Gastroesophageal sphincter (tissue), 4 donors: ENCODE data around the gene ETV4. TPM values are rescaled to one million over a fixed set of nuclear protein-coding genes. Genes with fewer than 3 reads are reported as not detected.
A peak's percentile ranks its signal among the peaks of the same experiment; 100 is the strongest.

Experiments used
- ATAC-seq: fragments of 150-250 bp; one replicate; pipeline ENCODE4 v1.9.1; 2016; ENCODE audit warnings: mild to moderate bottlenecking, moderate library complexity
- H3K27ac ChIP-seq, 4 donors: fragments of 200-600 bp; sonication (generic) in 3 of 4; 1 replicate in 3 of 4; 2 replicates in 1 of 4; pipeline ENCODE4 v1.5.1; 2016 to 2019
- H3K27me3 ChIP-seq: fragments of 200-600 bp; sonication (generic); one replicate; pipeline ENCODE4 v1.5.1; 2019
- H3K36me3 ChIP-seq, 2 donors: fragments of 200-600 bp; sonication (generic); one replicate each; pipeline ENCODE4 v1.5.1; 2019; ENCODE audit warnings: control low read depth in 1 of 2
- H3K4me1 ChIP-seq, 3 donors: fragments of 200-600 bp; sonication (generic); 1 replicate in 2 of 3; 2 replicates in 1 of 3; pipeline ENCODE4 v1.5.1; 2016 to 2019; ENCODE audit warnings: control low read depth in 2 of 3
- H3K4me3 ChIP-seq, 2 donors: fragments of 200-600 bp; sonication (generic); one replicate each; pipeline ENCODE4 v1.5.1; 2019; ENCODE audit warnings: mild to moderate bottlenecking in 1 of 2, moderate library complexity in 1 of 2
- H3K9me3 ChIP-seq, 3 donors: fragments of 200-600 bp; sonication (generic); one replicate each; pipeline ENCODE4 v1.5.1; 2017 to 2019; ENCODE audit warnings: control low read depth in 2 of 3
- EP300 ChIP-seq: sonication (generic); formaldehyde crosslinking; IDR thresholded peaks from one replicate; pipeline ENCODE4 v1.6.1; 2017; ENCODE audit warnings: antibody characterized with exemption, mild to moderate bottlenecking
- POLR2A ChIP-seq, 2 donors: fragments of 450-650 bp; IDR thresholded peaks; one replicate each; pipeline ENCODE4 v1.6.1; 2017; ENCODE audit warnings: antibody characterized with exemption in 2 of 2, mild to moderate bottlenecking in 2 of 2, moderate library complexity in 1 of 2
- POLR2AphosphoS5 ChIP-seq: sonication (generic); formaldehyde crosslinking; IDR thresholded peaks from one replicate; pipeline ENCODE4 v1.6.1; 2017; ENCODE audit warnings: antibody characterized with exemption
- WGBS, 2 donors: methylation state at CpG; one replicate each; pipeline ENCODE4 v1.1.5; 2018; ENCODE audit warnings: low coverage in 1 of 2; 5-methylcytosine and 5-hydroxymethylcytosine counted together
- total RNA-seq, 4 donors: library from RNA; depleted of rRNA; stranded (reverse); fragments of >200 nt; gene quantifications; one replicate each; pipeline ENCODE4 v1.1.0, GENCODE V29; 2016
- TF ChIP-seq, protein P1 (sequence below), 4 experiments: fragments of 200-600 bp in 2 of 4; fragments of 450-650 bp in 2 of 4; sonication (generic) in 1 of 4; IDR thresholded peaks; one replicate each; pipeline ENCODE4 v1.5.1; 2017 to 2019; ENCODE audit warnings: antibody characterized with exemption in 4 of 4, mild to moderate bottlenecking in 2 of 4, moderate library complexity in 2 of 4

The ETV4 gene
- total RNA-seq, 4 donors from 2014 or later: 0.67 to 2.6 (median 0.96) TPM; not detected in 1

DNA sequence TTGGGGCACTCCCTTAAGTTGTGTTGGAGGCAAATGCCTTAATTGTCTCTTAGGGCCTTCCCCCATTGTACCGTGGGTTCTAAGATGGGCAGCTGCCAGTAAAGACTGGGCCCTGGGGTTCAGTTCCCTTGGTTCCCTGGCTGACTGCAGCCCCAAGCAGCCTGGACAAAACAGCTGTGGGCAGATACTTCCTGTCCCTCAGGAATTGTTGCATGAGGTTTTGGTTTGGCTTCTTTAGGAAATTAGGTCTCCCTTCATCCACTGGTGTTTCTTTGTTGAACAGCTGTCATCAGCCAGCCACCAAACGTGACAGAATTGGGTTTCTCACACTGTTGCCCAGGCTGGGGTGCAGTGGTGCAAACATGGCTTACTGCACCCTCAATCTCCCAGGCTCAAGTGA is 42.0 kb upstream of the ETV4 start:
- H3K27ac ChIP-seq: peak overlapping the region in 1 of 4 donors; percentile 38
- no peaks in the 10 kb centered on the region for H3K9me3 ChIP-seq
- no peak overlapping the region for H3K4me3 ChIP-seq
- no peaks in the 10 kb centered on the region for H3K36me3 ChIP-seq
- H3K27me3 ChIP-seq: no peaks in the 10 kb centered on the region
- 37% methylated on average over 2 of the region's 2 CpGs; no CpG with 5 or more reads in 1 of the 2 donors for WGBS, 2 donors
- H3K4me1 ChIP-seq: peaks cover 0 to 37% (median 11%) of the 10 kb centered on the region in 3 donors
- no peak for TF ChIP-seq POLR2AphosphoS5
- TF ChIP-seq, protein P1, sequence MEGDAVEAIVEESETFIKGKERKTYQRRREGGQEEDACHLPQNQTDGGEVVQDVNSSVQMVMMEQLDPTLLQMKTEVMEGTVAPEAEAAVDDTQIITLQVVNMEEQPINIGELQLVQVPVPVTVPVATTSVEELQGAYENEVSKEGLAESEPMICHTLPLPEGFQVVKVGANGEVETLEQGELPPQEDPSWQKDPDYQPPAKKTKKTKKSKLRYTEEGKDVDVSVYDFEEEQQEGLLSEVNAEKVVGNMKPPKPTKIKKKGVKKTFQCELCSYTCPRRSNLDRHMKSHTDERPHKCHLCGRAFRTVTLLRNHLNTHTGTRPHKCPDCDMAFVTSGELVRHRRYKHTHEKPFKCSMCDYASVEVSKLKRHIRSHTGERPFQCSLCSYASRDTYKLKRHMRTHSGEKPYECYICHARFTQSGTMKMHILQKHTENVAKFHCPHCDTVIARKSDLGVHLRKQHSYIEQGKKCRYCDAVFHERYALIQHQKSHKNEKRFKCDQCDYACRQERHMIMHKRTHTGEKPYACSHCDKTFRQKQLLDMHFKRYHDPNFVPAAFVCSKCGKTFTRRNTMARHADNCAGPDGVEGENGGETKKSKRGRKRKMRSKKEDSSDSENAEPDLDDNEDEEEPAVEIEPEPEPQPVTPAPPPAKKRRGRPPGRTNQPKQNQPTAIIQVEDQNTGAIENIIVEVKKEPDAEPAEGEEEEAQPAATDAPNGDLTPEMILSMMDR (IDR thresholded peaks at IDR 0.05): no peak
- TF ChIP-seq EP300: no peak
- no peak for TF ChIP-seq POLR2A (IDR thresholded peaks at IDR 0.05)
- no peak for ATAC-seq

GRCh38 chr17:43587647-43588046 is 41.5 kb upstream of the ETV4 start:
- no peak for ATAC-seq
- no peaks in the 10 kb centered on the region for H3K27me3 ChIP-seq
- H3K9me3 ChIP-seq: no peaks in the 10 kb centered on the region
- no peak overlapping the region for H3K4me3 ChIP-seq
- H3K36me3 ChIP-seq: no peaks in the 10 kb centered on the region
- no peak overlapping the region for H3K27ac ChIP-seq
- WGBS, 2 donors: 68 to 77% methylated on average over 5 of the region's 5 CpGs
- TF ChIP-seq POLR2A (IDR thresholded peaks at IDR 0.05) (no peak), EP300 (no peak), POLR2AphosphoS5 (no peak)
- TF ChIP-seq, protein P1 (IDR thresholded peaks at IDR 0.05): no peak
- peaks cover 0 to 33% (median 11%) of the 10 kb centered on the region in 3 donors for H3K4me1 ChIP-seq

GRCh38 chr17:43584666-43585102 is 38.5 kb upstream of the ETV4 start:
- TF ChIP-seq, protein P1 (IDR thresholded peaks at IDR 0.05): no peak
- no peak for TF ChIP-seq POLR2A (IDR thresholded peaks at IDR 0.05)
- TF ChIP-seq EP300: no peak
- no peak for TF ChIP-seq POLR2AphosphoS5
- no peak overlapping the region for H3K27ac ChIP-seq
- WGBS, 2 donors: 86 to 92% methylated on average over 5 to 6 of the region's 6 CpGs
- H3K27me3 ChIP-seq: no peaks in the 10 kb centered on the region
- H3K4me1 ChIP-seq: peaks cover 0 to 14% (median 3%) of the 10 kb centered on the region in 3 donors
- no peak for ATAC-seq
- H3K36me3 ChIP-seq: no peaks in the 10 kb centered on the region
- no peaks in the 10 kb centered on the region for H3K9me3 ChIP-seq
- no peak overlapping the region for H3K4me3 ChIP-seq

DNA sequence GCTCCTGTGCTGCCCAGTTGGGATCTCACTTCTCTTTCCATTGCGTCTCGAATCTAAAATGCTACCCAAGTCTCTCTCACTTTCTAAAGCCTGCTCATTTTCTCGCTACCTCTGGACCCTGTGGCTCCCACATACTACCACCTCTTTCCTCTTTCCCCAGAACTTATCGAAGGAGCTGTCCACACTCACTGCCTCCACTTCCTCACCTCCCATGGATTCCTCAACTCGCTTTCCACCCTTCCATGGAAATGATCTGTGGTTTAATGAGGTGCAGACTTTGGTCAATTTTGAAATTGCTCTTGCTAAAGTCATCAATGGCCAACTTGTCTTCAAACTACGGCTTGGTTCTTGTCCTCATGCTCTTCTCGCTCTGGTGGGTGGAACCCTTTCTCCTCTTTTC is 37.2 kb upstream of the ETV4 start:
- Histone ChIP-seq H3K27me3 (no peaks in the 10 kb centered on the region), H3K27ac (no peak overlapping the region), H3K4me3 (no peak overlapping the region), H3K36me3 (no peaks in the 10 kb centered on the region), H3K9me3 (no peaks in the 10 kb centered on the region), H3K4me1 (peaks cover 0 to 20% (median 1%) of the 10 kb centered on the region in 3 donors)
- TF ChIP-seq EP300 (no peak), POLR2A (IDR thresholded peaks at IDR 0.05) (no peak), POLR2AphosphoS5 (no peak)
- TF ChIP-seq, protein P1 (IDR thresholded peaks at IDR 0.05): no peak
- 96 to 97% methylated on average over 7 of the region's 7 CpGs for WGBS, 2 donors
- no peak for ATAC-seq

DNA sequence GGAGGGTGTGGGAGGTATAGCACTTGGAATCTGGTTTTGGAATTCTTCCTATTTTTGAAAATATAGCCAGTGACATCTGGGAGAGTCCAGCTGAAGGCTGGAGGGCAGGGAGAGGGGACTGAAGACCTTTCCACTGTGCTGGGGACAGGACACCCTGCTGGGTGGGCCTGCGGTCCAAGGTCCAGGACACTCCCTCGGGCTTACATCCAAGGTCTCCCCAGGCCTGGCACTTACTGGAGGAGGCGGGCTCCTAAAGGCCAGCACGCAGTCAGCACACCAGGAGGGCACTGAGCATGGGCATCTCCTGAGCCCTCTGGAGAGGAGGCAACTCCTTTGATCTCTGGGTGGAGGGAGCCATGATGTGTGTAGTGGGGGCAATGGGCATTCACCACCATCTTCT is 35.5 kb upstream of the ETV4 start:
- Histone ChIP-seq H3K27me3 (peaks cover 6% of the 10 kb centered on the region), H3K4me3 (no peak overlapping the region), H3K9me3 (no peaks in the 10 kb centered on the region), H3K27ac (peak overlapping the region in 1 of 4 donors; percentile 10), H3K4me1 (peaks cover 0 to 29% (median 3%) of the 10 kb centered on the region in 3 donors), H3K36me3 (no peaks in the 10 kb centered on the region)
- TF ChIP-seq POLR2A (IDR thresholded peaks at IDR 0.05) (no peak), POLR2AphosphoS5 (no peak), EP300 (no peak)
- TF ChIP-seq, protein P1 (IDR thresholded peaks at IDR 0.05): no peak
- no peak for ATAC-seq
- 70% methylated on average over 2 of the region's 4 CpGs; no CpG with 5 or more reads in 1 of the 2 donors for WGBS, 2 donors
